NCI-H2107 treated with DMSO at 0.1 percent for 48 hours (cell line): ENCODE data around the gene SENP3.
"Not testable (repeated sequence)": the region's sequence is repeated elsewhere in the genome, so short reads cannot be mapped to it uniquely, and the experiment has no call there.

Experiments used
- DNase-seq: peaks from one replicate; lab custom pipeline; 2025; ENCODE audit not compliant: unreplicated experiment; lab: John Stamatoyannopoulos, UW

Gene SENP3

DNA sequence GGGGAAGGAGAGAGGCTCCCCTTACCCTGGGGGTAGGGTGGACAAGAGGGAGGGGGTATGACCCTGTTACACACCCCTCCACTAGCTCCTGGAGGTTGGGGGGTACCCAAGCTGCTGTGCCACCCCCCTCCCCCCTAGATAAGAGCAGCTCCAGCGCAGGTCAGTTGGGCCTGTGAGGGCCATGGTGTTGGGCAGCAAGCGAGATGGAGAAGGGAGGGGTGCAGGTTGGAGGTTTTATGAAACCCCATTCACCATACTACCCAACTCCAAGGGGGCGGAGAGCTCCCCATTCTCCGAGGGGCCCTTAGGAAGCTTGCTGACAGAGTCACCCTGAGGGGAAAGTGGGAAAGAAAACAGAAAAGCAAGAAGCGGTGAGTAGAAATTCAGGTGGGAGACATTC lies 29.9 kb downstream of the SENP3 start:
- DNase-seq = no peak

- no peak for DNase-seq
Observed at GRCh38 chr17:7592422-7593021, 30.8 kb downstream of the SENP3 start.

DNA sequence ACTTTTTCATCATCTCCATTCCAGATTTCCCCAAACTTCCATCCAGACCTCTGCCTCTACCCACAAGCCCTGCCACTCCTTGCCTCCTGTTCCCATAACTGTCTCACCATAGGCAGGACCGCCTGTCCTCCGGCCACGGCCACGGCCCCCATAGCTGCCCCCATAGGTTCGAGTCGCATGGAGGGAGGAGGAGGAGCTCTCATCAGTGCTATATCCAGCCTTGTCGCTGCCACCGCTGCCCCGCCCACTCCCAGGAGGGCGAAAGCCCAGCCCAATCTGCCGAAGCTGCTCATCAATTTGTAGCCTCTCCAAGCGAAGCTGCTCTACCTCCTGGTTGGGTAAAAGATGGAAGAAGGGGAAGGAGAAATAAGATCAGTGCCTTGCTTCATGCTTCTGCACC lies 31.6 kb downstream of the SENP3 start:
- no peak for DNase-seq

- not testable (repeated sequence) for DNase-seq
Observed at GRCh38 chr17:7597561-7597960, 35.8 kb downstream of the SENP3 start.

DNA sequence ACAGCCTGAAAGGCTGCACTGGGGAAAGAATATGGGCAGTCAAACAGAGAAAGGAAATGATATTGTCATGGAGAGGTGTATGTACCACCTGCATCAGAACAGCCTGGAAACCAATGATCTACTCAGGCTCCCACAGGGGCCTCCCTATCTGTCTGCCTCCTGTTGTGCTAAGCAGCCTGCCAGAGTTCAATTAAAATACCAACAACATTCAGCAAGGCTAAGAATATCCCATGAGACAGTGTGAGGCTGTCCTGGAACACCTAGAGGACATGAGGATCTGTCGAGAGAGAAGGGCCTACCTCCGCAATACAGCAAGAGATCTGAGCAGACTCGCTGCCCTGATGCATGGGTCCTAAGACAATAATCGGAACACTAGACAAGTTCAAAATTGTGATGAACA lies 44.6 kb downstream of the SENP3 start:
- no peak for DNase-seq

GRCh38 chr17:7610641-7611040 lies 48.9 kb downstream of the SENP3 start:
- no peak for DNase-seq

- no peak for DNase-seq
Observed at GRCh38 chr17:7611635-7612293, 50.0 kb downstream of the SENP3 start.

- DNase-seq = no peak
Observed at GRCh38 chr17:7612294-7612640, 50.5 kb downstream of the SENP3 start.

DNA sequence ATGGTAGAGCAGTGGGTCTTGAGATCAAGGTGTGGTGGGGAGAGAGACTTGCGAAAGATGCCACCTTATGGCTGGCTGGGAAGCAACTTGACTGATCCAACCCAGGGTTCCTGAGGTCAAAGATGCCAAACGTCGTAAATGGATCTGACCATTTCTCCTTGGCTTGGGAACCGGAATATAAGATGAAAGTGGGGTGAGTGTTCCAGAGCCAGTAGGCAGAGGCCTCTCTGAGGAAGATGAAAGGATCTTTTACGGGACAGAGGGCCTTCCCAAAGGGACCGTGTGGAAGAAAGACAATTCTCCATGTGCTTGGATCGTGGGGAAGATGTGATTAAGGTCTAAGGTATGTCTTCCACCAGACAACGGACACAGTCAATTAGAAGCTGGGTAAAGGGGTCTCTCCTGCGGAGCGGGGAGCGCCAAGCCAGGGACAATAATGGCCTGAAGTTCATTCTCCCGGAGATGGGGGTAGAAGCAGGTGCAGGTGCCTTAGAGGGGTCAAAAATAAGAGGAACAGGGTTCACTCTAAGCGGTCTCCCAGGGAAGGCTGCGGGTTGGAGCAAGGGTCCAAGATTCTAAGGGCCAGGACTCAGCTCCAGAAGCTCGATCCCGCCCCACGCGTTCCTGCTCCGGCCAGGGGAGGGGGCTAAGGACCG lies 52.2 kb downstream of the SENP3 start:
- no peak for DNase-seq

GRCh38 chr17:7614425-7615264 lies 52.9 kb downstream of the SENP3 start, which contains the start of gene FXR2:
Gene FXR2, minus strand, starts transcription at chr17:7614897. Its CDS starts 365 bp downstream, at chr17:7614532.
- peak; percentile 94 for DNase-seq

DNA sequence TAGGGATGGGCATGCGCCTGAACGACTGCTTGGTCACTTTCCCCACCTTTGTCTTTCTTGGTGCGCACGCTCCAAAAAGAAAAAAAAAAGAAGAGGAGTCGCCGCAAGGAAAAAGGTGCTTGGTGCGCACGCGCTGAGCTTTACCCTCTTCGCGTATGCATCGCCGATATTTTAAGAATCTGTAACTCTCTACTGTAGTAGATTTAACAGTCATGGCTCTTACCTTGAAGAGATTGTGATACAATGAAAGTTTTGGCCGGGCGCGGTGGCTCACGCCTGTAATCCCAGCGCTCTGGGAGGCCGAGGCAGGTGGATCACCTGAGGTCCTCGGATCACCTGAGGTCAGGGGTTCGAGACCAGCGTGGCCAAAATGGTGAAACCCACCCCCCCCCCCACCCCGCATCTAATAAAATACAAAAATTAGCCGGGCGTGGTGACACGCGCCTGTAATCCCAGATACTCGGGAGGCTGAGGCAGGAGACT lies 53.6 kb downstream of the SENP3 start:
- no peak for DNase-seq

GRCh38 chr17:7618608-7619007 lies 56.9 kb downstream of the SENP3 start:
- DNase-seq = no peak

- DNase-seq = no peak
Observed at GRCh38 chr17:7620835-7621234, 59.1 kb downstream of the SENP3 start.
